A549 treated with CpdA at 1 μM for 4 hours (cell line): ENCODE data around the gene FAAP100. TPM values are rescaled to one million over a fixed set of nuclear protein-coding genes. Genes with fewer than 3 reads are reported as not detected.

Experiments
- total RNA-seq: library from RNA; stranded (reverse); fragments of 200-300 nt; extraction: Qiagen RNA extraction; gene quantifications from 5 replicates; pipeline ENCODE4 v1.2.3, GENCODE V29; 2022; ENCODE audit warnings: low read depth

FAAP100 gene, protein sequence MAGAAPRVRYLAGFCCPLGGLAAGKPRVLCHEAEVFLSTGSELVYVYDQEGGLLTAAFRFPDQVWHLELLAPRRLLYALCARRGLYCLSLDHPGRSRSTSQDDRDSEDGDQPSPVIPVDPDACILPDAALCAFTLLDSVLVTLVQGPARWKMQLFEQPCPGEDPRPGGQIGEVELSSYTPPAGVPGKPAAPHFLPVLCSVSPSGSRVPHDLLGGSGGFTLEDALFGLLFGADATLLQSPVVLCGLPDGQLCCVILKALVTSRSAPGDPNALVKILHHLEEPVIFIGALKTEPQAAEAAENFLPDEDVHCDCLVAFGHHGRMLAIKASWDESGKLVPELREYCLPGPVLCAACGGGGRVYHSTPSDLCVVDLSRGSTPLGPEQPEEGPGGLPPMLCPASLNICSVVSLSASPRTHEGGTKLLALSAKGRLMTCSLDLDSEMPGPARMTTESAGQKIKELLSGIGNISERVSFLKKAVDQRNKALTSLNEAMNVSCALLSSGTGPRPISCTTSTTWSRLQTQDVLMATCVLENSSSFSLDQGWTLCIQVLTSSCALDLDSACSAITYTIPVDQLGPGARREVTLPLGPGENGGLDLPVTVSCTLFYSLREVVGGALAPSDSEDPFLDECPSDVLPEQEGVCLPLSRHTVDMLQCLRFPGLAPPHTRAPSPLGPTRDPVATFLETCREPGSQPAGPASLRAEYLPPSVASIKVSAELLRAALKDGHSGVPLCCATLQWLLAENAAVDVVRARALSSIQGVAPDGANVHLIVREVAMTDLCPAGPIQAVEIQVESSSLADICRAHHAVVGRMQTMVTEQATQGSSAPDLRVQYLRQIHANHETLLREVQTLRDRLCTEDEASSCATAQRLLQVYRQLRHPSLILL
- total RNA-seq: 18.0 to 28.3 TPM (median 23.3 TPM) in 5 replicates

GRCh38 chr17:81552244-81553017, at the start of gene FAAP100:
Gene FAAP100 (minus strand): TSS chr17:81552353. CDS start chr17:81552330, 23 bp downstream.

GRCh38 chr17:81527591-81528383, 24.4 kb downstream of the FAAP100 start, which contains the start of gene FSCN2:
Gene FSCN2 (plus strand): TSS chr17:81528377. CDS start chr17:81528532, 155 bp downstream.

GRCh38 chr17:81512562-81513371, 39.4 kb downstream of the FAAP100 start, which contains the start of gene ACTG1:
Gene ACTG1 (minus strand): TSS chr17:81512799. CDS start chr17:81512354, 445 bp downstream.

Other genes starting within 250 kb of the FAAP100 start
- 12.9 to 18.2 TPM (median 15.4 TPM) in 5 replicates for gene BAHCC1, start 156.9 kb downstream of the FAAP100 start, total RNA-seq
- 4,839 to 6,943 TPM (median 5,456 TPM) in 5 replicates for gene ACTG1, start 39.6 kb downstream of the FAAP100 start, total RNA-seq
- gene FSCN2, start 24.0 kb downstream of the FAAP100 start, total RNA-seq: 0.61 to 2.0 TPM (median 0.89 TPM) in 5 replicates
- 95.7 to 107 TPM (median 106 TPM) in 5 replicates for gene NPLOC4, start 84.8 kb upstream of the FAAP100 start, total RNA-seq
- gene TSPAN10, start 84.8 kb upstream of the FAAP100 start, total RNA-seq: 4.5 to 7.3 TPM (median 5.4 TPM) in 5 replicates
- gene PDE6G, start 104.2 kb upstream of the FAAP100 start, total RNA-seq: 1.6 to 2.5 TPM (median 1.7 TPM) in 5 replicates
- 33.1 to 63.0 TPM (median 59.1 TPM) in 5 replicates for gene OXLD1, start 114.3 kb upstream of the FAAP100 start, total RNA-seq
- 61.3 to 77.1 TPM (median 65.9 TPM) in 5 replicates for gene CCDC137, start 114.4 kb upstream of the FAAP100 start, total RNA-seq
- 50.3 to 54.8 TPM (median 53.2 TPM) in 5 replicates for gene ARL16, start 131.4 kb upstream of the FAAP100 start, total RNA-seq
- gene HGS, start 131.7 kb upstream of the FAAP100 start, total RNA-seq: 155 to 217 TPM (median 201 TPM) in 5 replicates
- gene MRPL12, start 151.0 kb upstream of the FAAP100 start, total RNA-seq: 216 to 324 TPM (median 299 TPM) in 5 replicates
- 29.1 to 45.9 TPM (median 40.7 TPM) in 5 replicates for gene SLC25A10, start 159.9 kb upstream of the FAAP100 start, total RNA-seq